ENCODE data around the gene FOXL2.

GRCh38 chr3:138921316-138922292, 25.3 kb downstream of the FOXL2 start:
- no peak for TF ChIP-seq CTCF (conservative IDR thresholded peaks at IDR 0.05; ENCODE audit: low read length)
- TF ChIP-seq EZH2phosphoT487 (IDR thresholded peaks at IDR 0.05; ENCODE audit: borderline replicate concordance), result no peak
